Measurements from ENCODE around the gene MECR.

Gene MECR

GRCh38 chr1:29202584-29203340 is 28.0 kb downstream of the MECR start:
- peak; percentile 39 to 99 (median 81) for DNase-seq

GRCh38 chr1:29202053-29202452 is 28.7 kb downstream of the MECR start:
- DNase-seq = no peak

- no peak for DNase-seq
Observed at GRCh38 chr1:29201595-29202051, 29.1 kb downstream of the MECR start.

- no peak for DNase-seq
Observed at GRCh38 chr1:29200906-29201594, 29.7 kb downstream of the MECR start.

- DNase-seq = no peak
Observed at GRCh38 chr1:29197993-29198392, 32.7 kb downstream of the MECR start.

- no peak for DNase-seq
Observed at GRCh38 chr1:29197590-29197924, 33.2 kb downstream of the MECR start.

GRCh38 chr1:29196863-29197589 is 33.7 kb downstream of the MECR start:
- no peak for DNase-seq

GRCh38 chr1:29195881-29196291 is 34.8 kb downstream of the MECR start:
- DNase-seq = peak in 6 of 51 donors; percentile 2 to 24 (median 13)

GRCh38 chr1:29193879-29194455 is 36.8 kb downstream of the MECR start:
- no peak for DNase-seq

GRCh38 chr1:29190718-29191117 is 40.0 kb downstream of the MECR start:
- no peak for DNase-seq

GRCh38 chr1:29186707-29187106 is 44.0 kb downstream of the MECR start:
- no peak for DNase-seq

GRCh38 chr1:29186252-29186651 is 44.5 kb downstream of the MECR start:
- no peak for DNase-seq

GRCh38 chr1:29183287-29183686 is 47.4 kb downstream of the MECR start:
- DNase-seq = no peak

GRCh38 chr1:29181413-29182225 is 49.1 kb downstream of the MECR start, which contains the start of gene SRSF4:
Gene SRSF4 (minus strand): TSS chr1:29181900. CDS start chr1:29181752, 148 bp downstream.
- DNase-seq = peak; percentile 54 to 99 (median 96)

- peak in 2 of 51 donors; percentile 46 to 48 for DNase-seq
Observed at GRCh38 chr1:29180497-29181412, 50.0 kb downstream of the MECR start.

GRCh38 chr1:29179641-29180184 is 51.0 kb downstream of the MECR start:
- DNase-seq = no peak

GRCh38 chr1:29177022-29177705 is 53.6 kb downstream of the MECR start:
- DNase-seq = no peak

- DNase-seq = no peak
Observed at GRCh38 chr1:29176576-29176975, 54.2 kb downstream of the MECR start.

GRCh38 chr1:29172415-29172939 is 58.3 kb downstream of the MECR start:
- DNase-seq = no peak
